CD4-positive, alpha-beta T cell (primary cell): ENCODE data around the gene FYB1. TPM values are rescaled to one million over a fixed set of nuclear protein-coding genes. Genes with fewer than 3 reads are reported as not detected.
A peak's percentile ranks its signal among the peaks of the same experiment; 100 is the strongest.

Experiments used
- ATAC-seq: fragments of 200-7000 bp; cut with Tn5 transposase; one replicate; pipeline ENCODE4 v1.10.0; 2022; ENCODE audit warnings: mild to moderate bottlenecking; ENCODE audit not compliant: poor library complexity
- CTCF ChIA-PET: fragments of 350-600 bp; sonication (Branson Sonifier 250); formaldehyde crosslinking; loops from one replicate; lab custom pipeline; 2021; ENCODE audit warnings: antibody characterized with exemption, inconsistent platforms; lab: Charles Lee
- POLR2A ChIA-PET: fragments of 350-600 bp; sonication (Branson Sonifier 250); formaldehyde crosslinking; loops from one replicate; lab custom pipeline; 2021; ENCODE audit warnings: antibody characterized with exemption, inconsistent platforms; lab: Charles Lee
- DNase-seq, 14 experiments: peaks; one replicate each; pipeline ENCODE4 v3.0.0-alpha.2; 2013 to 2020; ENCODE audit warnings: mixed read lengths in 2 of 14
- H3K27ac ChIP-seq, 2 donors: one replicate each; pipeline versions ENCODE4 v1.5.1 to v1.7.0; 2013; ENCODE audit warnings: low read length in 2 of 2, low read depth in 1 of 2, mild to moderate bottlenecking in 1 of 2
- H3K27me3 ChIP-seq, 2 experiments: 1 replicate in 1 of 2; 2 replicates in 1 of 2; pipeline versions ENCODE4 v1.6.1 to v1.7.0; 2013; ENCODE audit warnings: low read length in 2 of 2, control low read depth in 1 of 2, mild to moderate bottlenecking in 1 of 2, moderate library complexity in 1 of 2; ENCODE audit not compliant: insufficient read depth in 2 of 2, control insufficient read depth in 1 of 2
- H3K36me3 ChIP-seq: one replicate; pipeline ENCODE4 v1.6.1; 2013; ENCODE audit warnings: low read length, control low read depth; ENCODE audit not compliant: insufficient read depth
- H3K4me1 ChIP-seq: one replicate; pipeline ENCODE4 v1.6.1; 2013; ENCODE audit warnings: low read length, control low read depth; ENCODE audit not compliant: insufficient read depth
- H3K4me3 ChIP-seq: one replicate; pipeline ENCODE4 v1.5.1; 2013; ENCODE audit warnings: mild to moderate bottlenecking, low read length, moderate library complexity
- H3K9me3 ChIP-seq, 2 experiments: 1 replicate in 1 of 2; 2 replicates in 1 of 2; pipeline versions ENCODE4 v1.6.1 to v1.7.0; 2013; ENCODE audit warnings: low read length in 2 of 2, mild to moderate bottlenecking in 2 of 2, control low read depth in 1 of 2, moderate library complexity in 1 of 2; ENCODE audit not compliant: control insufficient read depth in 1 of 2, insufficient read depth in 1 of 2
- H3K27ac Mint-ChIP-seq: one replicate; pipeline ENCODE4 v1.8.0; 2020; ENCODE audit warnings: mixed read lengths
- H3K27me3 Mint-ChIP-seq: one replicate; pipeline ENCODE4 v1.8.0; 2021; ENCODE audit warnings: mixed read lengths
- H3K36me3 Mint-ChIP-seq: one replicate; pipeline ENCODE4 v1.8.0; 2021; ENCODE audit warnings: low read depth, mixed read lengths
- H3K4me1 Mint-ChIP-seq: one replicate; pipeline ENCODE4 v1.8.0; 2021; ENCODE audit warnings: low read depth, mixed read lengths
- H3K4me3 Mint-ChIP-seq: one replicate; pipeline ENCODE4 v1.8.0; 2020; ENCODE audit warnings: mild to moderate bottlenecking, mixed read lengths
- H3K9me3 Mint-ChIP-seq: one replicate; pipeline ENCODE4 v1.8.0; 2020; ENCODE audit warnings: mixed read lengths
- intact Hi-C, 2 experiments: fragments of 100-400 bp; cut with DNase I in 1 of 2; cut with micrococcal nuclease in 1 of 2; formaldehyde crosslinking; loops; one replicate each; pipeline versions ENCODE4 v1.15.1 to v1.9.0; 2023 to 2025; cut with DNase I, micrococcal nuclease
- total RNA-seq, 174 experiments: library from RNA in 2 of 174; stranded (reverse) in 2 of 174; gene quantifications; one replicate each; pipeline ENCODE4 v1.2.3 and lab custom pipeline; 2021 to 2026
- TF ChIP-seq, protein P1 (sequence below): fragments of 200-600 bp; IDR thresholded peaks from one replicate; pipeline ENCODE4 v1.8.0; 2022; ENCODE audit warnings: antibody characterized with exemption, mild to moderate bottlenecking

FYB1 gene
- total RNA-seq, 2 experiments from 2014 or later, result 478 to 497 TPM

GRCh38 chr5:39226100-39226451 is 6.7 kb upstream of the FYB1 start:
- TF ChIP-seq, protein P1, sequence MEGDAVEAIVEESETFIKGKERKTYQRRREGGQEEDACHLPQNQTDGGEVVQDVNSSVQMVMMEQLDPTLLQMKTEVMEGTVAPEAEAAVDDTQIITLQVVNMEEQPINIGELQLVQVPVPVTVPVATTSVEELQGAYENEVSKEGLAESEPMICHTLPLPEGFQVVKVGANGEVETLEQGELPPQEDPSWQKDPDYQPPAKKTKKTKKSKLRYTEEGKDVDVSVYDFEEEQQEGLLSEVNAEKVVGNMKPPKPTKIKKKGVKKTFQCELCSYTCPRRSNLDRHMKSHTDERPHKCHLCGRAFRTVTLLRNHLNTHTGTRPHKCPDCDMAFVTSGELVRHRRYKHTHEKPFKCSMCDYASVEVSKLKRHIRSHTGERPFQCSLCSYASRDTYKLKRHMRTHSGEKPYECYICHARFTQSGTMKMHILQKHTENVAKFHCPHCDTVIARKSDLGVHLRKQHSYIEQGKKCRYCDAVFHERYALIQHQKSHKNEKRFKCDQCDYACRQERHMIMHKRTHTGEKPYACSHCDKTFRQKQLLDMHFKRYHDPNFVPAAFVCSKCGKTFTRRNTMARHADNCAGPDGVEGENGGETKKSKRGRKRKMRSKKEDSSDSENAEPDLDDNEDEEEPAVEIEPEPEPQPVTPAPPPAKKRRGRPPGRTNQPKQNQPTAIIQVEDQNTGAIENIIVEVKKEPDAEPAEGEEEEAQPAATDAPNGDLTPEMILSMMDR, result no peak
- Mint-ChIP-seq H3K4me1 (peaks cover 47% of the 10 kb centered on the region), H3K4me3 (peak overlapping the region; percentile 32), H3K9me3 (no peaks in the 10 kb centered on the region), H3K27me3 (no peaks in the 10 kb centered on the region), H3K27ac (peak overlapping the region; percentile 36), H3K36me3 (no peaks in the 10 kb centered on the region)
- H3K36me3 ChIP-seq, result no peaks in the 10 kb centered on the region
- no peak for ATAC-seq
- CTCF ChIA-PET, result interaction anchor here (2.7 kb wide), 1 partner anchor 9 kb away, joined by 17 read pairs; no protein-coding TSS in a partner anchor
- H3K9me3 ChIP-seq, result no peaks in the 10 kb centered on the region
- no peak overlapping the region for H3K27ac ChIP-seq
- peaks cover 4% of the 10 kb centered on the region for H3K4me1 ChIP-seq
- POLR2A ChIA-PET, result interaction anchor here (0.5 to 1.6 kb wide), 7 partner anchors 9 to 63 kb away, joined by 3 to 5 read pairs (median 3); no protein-coding TSS in a partner anchor
- no peaks in the 10 kb centered on the region for H3K27me3 ChIP-seq
- peak in 1 of 14 experiments; percentile 9 for DNase-seq
- intact Hi-C loops, result no loop called here
- no peak overlapping the region for H3K4me3 ChIP-seq

DNA sequence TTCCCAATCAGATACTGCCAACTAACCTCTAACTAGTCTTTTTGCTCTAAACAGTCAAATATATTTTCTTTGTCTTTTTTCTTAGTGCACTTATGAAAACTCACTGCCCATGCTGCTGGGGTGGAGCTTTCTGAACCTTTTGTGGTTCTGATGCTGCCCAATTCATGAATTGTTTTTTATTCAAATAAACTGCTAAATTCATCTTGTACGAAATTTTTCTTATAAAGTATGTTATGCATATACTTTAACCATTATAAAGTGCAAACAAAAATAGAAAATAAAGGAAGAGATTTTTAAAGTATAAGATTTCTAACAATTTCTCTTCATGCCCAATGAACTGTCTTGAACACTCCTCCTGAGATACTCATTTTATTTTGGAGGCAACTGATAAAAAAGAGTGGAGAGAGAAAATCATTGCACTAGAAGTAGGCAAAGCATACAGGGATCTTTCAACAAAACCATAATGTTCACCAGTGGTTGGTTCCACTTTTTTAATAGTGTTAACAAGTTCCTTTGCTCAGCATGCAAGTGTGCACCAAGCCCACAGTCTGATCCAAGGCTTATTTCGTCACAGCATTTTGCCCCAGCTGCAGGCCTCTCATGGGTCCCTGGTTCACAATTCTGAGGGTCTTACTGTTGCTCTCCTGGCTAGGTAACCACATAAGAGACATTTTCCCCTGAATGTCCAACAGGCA is 6.2 kb upstream of the FYB1 start:
- Histone ChIP-seq H3K9me3 (no peaks in the 10 kb centered on the region), H3K36me3 (no peaks in the 10 kb centered on the region), H3K4me3 (no peak overlapping the region), H3K27ac (no peak overlapping the region), H3K4me1 (peaks cover 4% of the 10 kb centered on the region), H3K27me3 (no peaks in the 10 kb centered on the region)
- no peaks in the 10 kb centered on the region for H3K9me3 Mint-ChIP-seq
- CTCF ChIA-PET, result interaction anchor here (2.7 kb wide), 1 partner anchor 8 kb away, joined by 17 read pairs; no protein-coding TSS in a partner anchor
- H3K4me1 Mint-ChIP-seq, result peaks cover 53% of the 10 kb centered on the region
- H3K27ac Mint-ChIP-seq, result peak overlapping the region; percentile 36
- DNase-seq (no peak), ATAC-seq (no peak)
- H3K4me3 Mint-ChIP-seq, result no peak overlapping the region
- no peaks in the 10 kb centered on the region for H3K36me3 Mint-ChIP-seq
- H3K27me3 Mint-ChIP-seq, result no peaks in the 10 kb centered on the region
- TF ChIP-seq, protein P1, result no peak
- POLR2A ChIA-PET, result interaction anchor here (0.5 to 1.6 kb wide), 8 partner anchors 9 to 63 kb away, joined by 3 to 5 read pairs (median 3); no protein-coding TSS in a partner anchor
- intact Hi-C loops, result no loop called here

DNA sequence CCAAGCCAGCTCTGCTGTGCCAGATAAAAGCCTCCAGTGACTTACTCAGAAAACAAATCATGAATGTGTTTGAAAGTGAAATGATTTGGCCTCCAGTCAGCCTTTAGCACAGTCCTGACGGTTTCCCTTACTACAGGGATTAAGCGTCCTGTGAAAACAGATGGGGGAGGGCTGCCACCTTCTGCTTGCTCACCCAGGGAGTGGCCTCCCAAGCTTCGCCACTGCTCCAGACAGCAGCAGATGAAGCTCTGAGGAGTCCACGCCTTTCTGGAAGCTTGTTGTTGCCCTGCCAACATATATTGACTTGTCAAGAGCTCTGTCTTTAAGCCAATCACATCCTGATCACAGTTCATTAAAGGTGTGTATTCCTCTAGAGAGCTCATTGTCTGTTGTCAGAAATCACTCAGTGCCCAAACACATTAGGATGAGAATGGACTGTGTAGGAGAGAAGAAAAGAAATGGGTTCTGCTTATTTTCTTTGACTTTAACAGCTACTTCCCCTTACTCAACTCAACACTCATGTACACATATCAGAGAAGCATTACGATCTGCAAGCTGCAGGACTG is 4.9 kb upstream of the FYB1 start:
- Histone ChIP-seq H3K36me3 (no peaks in the 10 kb centered on the region), H3K27ac (no peak overlapping the region), H3K4me3 (no peak overlapping the region), H3K4me1 (peaks cover 6% of the 10 kb centered on the region), H3K27me3 (no peaks in the 10 kb centered on the region), H3K9me3 (no peaks in the 10 kb centered on the region)
- H3K27ac Mint-ChIP-seq, result no peak overlapping the region
- H3K9me3 Mint-ChIP-seq, result no peaks in the 10 kb centered on the region
- intact Hi-C loops, result no loop called here
- no peaks in the 10 kb centered on the region for H3K27me3 Mint-ChIP-seq
- H3K4me3 Mint-ChIP-seq, result no peak overlapping the region
- H3K4me1 Mint-ChIP-seq, result peaks cover 62% of the 10 kb centered on the region
- ATAC-seq (peak; percentile 21), DNase-seq (peak in 1 of 14 experiments; percentile 25)
- POLR2A ChIA-PET, result interaction anchor here (0.9 to 1.1 kb wide), 3 partner anchors 30 to 49 kb away, joined by 3 to 5 read pairs (median 3); no protein-coding TSS in a partner anchor
- TF ChIP-seq, protein P1, result no peak
- H3K36me3 Mint-ChIP-seq, result no peaks in the 10 kb centered on the region
- CTCF ChIA-PET, result interaction anchor here (1.0 kb wide), 1 partner anchor 59 kb away, joined by 3 read pairs; no protein-coding TSS in a partner anchor
